ENCODE measurements around the gene CACNA1G.

DNA sequence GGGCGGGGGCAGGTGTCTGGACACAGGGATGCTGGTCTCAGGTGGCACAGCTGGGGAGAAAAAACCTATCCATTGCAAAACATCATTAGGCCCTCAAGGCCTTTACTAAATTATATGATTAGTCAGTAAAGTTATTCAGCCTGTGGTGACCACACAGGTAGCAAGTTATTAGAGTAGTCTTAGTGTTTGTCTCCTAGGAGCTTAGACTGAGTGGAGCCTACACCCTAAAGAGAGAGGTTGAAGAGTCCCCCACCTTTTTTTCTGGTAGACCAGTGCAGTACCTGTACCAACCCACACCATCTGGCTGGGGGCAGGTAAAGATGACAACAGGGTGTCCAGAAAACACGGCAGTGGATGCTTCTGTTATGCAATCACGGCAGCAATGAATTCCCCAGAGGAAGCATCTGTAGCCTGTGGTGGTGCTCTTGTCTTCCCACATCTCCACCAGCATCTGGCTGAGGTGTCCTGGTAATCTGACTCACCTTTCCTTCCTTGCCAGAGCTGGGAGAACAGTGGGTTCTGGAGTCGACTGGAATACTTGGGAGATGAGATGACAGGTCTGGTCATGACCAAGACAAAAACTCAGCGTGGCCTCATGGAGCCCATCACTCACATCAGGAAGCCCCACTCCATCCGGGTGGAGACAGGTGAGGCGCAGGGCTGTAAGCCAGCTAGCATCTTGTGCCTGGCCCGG, 41.2 kb upstream of the CACNA1G start:
- TF ChIP-seq, protein P1, sequence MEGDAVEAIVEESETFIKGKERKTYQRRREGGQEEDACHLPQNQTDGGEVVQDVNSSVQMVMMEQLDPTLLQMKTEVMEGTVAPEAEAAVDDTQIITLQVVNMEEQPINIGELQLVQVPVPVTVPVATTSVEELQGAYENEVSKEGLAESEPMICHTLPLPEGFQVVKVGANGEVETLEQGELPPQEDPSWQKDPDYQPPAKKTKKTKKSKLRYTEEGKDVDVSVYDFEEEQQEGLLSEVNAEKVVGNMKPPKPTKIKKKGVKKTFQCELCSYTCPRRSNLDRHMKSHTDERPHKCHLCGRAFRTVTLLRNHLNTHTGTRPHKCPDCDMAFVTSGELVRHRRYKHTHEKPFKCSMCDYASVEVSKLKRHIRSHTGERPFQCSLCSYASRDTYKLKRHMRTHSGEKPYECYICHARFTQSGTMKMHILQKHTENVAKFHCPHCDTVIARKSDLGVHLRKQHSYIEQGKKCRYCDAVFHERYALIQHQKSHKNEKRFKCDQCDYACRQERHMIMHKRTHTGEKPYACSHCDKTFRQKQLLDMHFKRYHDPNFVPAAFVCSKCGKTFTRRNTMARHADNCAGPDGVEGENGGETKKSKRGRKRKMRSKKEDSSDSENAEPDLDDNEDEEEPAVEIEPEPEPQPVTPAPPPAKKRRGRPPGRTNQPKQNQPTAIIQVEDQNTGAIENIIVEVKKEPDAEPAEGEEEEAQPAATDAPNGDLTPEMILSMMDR (conservative IDR thresholded peaks at IDR 0.05; ENCODE audit: low read length) = no peak
- TF ChIP-seq EZH2phosphoT487 (IDR thresholded peaks at IDR 0.05; ENCODE audit: borderline replicate concordance) = no peak

All from Loucy (cell line).